HepG2 (cell line): ENCODE data around the gene PALM. TPM values are rescaled to one million over a fixed set of nuclear protein-coding genes. Genes with fewer than 3 reads are reported as not detected.

Experiments
- CEBPB ChIP-seq: IDR thresholded peaks from 2 replicates; pipeline ENCODE4 v1.6.1; 2011; ENCODE audit warnings: low read depth, low read length, improper control_type of control experiment, borderline replicate concordance
- EEA1 ChIP-seq: sonication (generic); formaldehyde crosslinking; IDR thresholded peaks from 2 replicates; pipeline ENCODE4 v1.5.1; 2020; ENCODE audit warnings: mild to moderate bottlenecking, missing genetic modification reagents, borderline replicate concordance
- ELF4 ChIP-seq: sonication (generic); formaldehyde crosslinking; IDR thresholded peaks from 2 replicates; pipeline ENCODE4 v1.5.0; 2020; ENCODE audit warnings: missing genetic modification reagents, mild to moderate bottlenecking, moderate library complexity, borderline replicate concordance
- GTF3A ChIP-seq: sonication (generic); formaldehyde crosslinking; conservative IDR thresholded peaks from 2 replicates; pipeline ENCODE4 v1.4.0; 2020; ENCODE audit warnings: mild to moderate bottlenecking, missing genetic modification reagents
- KDM4B ChIP-seq: sonication (generic); formaldehyde crosslinking; IDR thresholded peaks from 2 replicates; pipeline ENCODE4 v1.4.0; 2020; ENCODE audit warnings: missing genetic modification reagents
- MAFK ChIP-seq, 2 experiments: IDR thresholded peaks in 1 of 2; conservative IDR thresholded peaks in 1 of 2; 2 replicates each; pipeline ENCODE4 v1.6.1; 2011; ENCODE audit warnings: improper control_type of control experiment in 2 of 2, low read length in 2 of 2
- MEF2D ChIP-seq: sonication (generic); formaldehyde crosslinking; IDR thresholded peaks from 2 replicates; pipeline ENCODE4 v1.5.1; 2020; ENCODE audit warnings: mild to moderate bottlenecking, missing genetic modification reagents
- NFIB ChIP-seq: sonication (generic); formaldehyde crosslinking; IDR thresholded peaks from 2 replicates; pipeline ENCODE4 v1.9.0; 2021; ENCODE audit warnings: missing genetic modification reagents, mild to moderate bottlenecking, borderline replicate concordance
- SPEN ChIP-seq: sonication (generic); formaldehyde crosslinking; IDR thresholded peaks from 2 replicates; pipeline ENCODE4 v1.5.1; 2020; ENCODE audit warnings: low read depth, mild to moderate bottlenecking, missing genetic modification reagents
- STAG1 ChIP-seq: sonication (generic); formaldehyde crosslinking; IDR thresholded peaks from 2 replicates; pipeline ENCODE4 v1.4.0; 2020; ENCODE audit warnings: missing genetic modification reagents
- ZKSCAN8 ChIP-seq: IDR thresholded peaks from 2 replicates; pipeline ENCODE4 v1.6.1; 2016; ENCODE audit warnings: borderline replicate concordance, missing genetic modification reagents, missing compliant biosample characterization
- ZNF230 ChIP-seq: sonication (generic); formaldehyde crosslinking; IDR thresholded peaks from 2 replicates; pipeline ENCODE4 v1.4.0; 2020; ENCODE audit warnings: mild to moderate bottlenecking, missing genetic modification reagents
- ZNF3 ChIP-seq: IDR thresholded peaks from 2 replicates; pipeline ENCODE4 v1.7.0; 2017; ENCODE audit warnings: inconsistent platforms
- ZNF572 ChIP-seq: sonication (generic); formaldehyde crosslinking; IDR thresholded peaks from 2 replicates; pipeline ENCODE4 v1.5.1; 2020; ENCODE audit warnings: mild to moderate bottlenecking, missing genetic modification reagents
- ZNF614 ChIP-seq: IDR thresholded peaks from 2 replicates; pipeline ENCODE4 v1.6.1; 2018; ENCODE audit warnings: missing biosample characterization, missing genetic modification reagents, inconsistent platforms, borderline replicate concordance
- ZNF816 ChIP-seq: sonication (generic); formaldehyde crosslinking; IDR thresholded peaks from 2 replicates; pipeline ENCODE4 v1.8.0; 2022; ENCODE audit warnings: missing genetic modification reagents, mild to moderate bottlenecking, borderline replicate concordance
- ZNF850 ChIP-seq: sonication (generic); formaldehyde crosslinking; conservative IDR thresholded peaks from 2 replicates; pipeline ENCODE4 v1.9.0; 2021; ENCODE audit warnings: mild to moderate bottlenecking, missing genetic modification reagents
- polyA plus RNA-seq, 8 experiments: library from polyadenylated mRNA; depleted of rRNA in 3 of 8; stranded (reverse) in 7 of 8; unstranded in 1 of 8; fragments of >200 nt; fragmentation: Illumina TruSeq in 4 of 8; extraction: Trizol in 4 of 8; gene quantifications; 2 replicates each; pipeline versions ENCODE4 v1.2.1 to v1.2.3, GENCODE V29; 2011 to 2016; ENCODE audit warnings: low read depth in 4 of 8, missing spikeins in 1 of 8, mixed read lengths in 1 of 8; ENCODE audit not compliant: insufficient read depth in 1 of 8
- total RNA-seq, 5 experiments: library from RNA; depleted of rRNA; stranded (reverse); fragments of >200 nt; fragmentation: Illumina TruSeq; extraction: Trizol; gene quantifications; 2 replicates each; pipeline ENCODE4 v1.2.3, GENCODE V29; 2016; ENCODE audit warnings: low read depth in 1 of 5
- TF ChIP-seq, protein P1 (sequence below): sonication (generic); formaldehyde crosslinking; IDR thresholded peaks from 2 replicates; pipeline ENCODE4 v1.4.0; 2020; ENCODE audit warnings: missing genetic modification reagents
- TF ChIP-seq, protein P2 (sequence below): IDR thresholded peaks from 2 replicates; pipeline ENCODE4 v1.6.1; 2016; ENCODE audit warnings: low read depth
- TF ChIP-seq, protein P3 (sequence below): sonication (generic); formaldehyde crosslinking; IDR thresholded peaks from 2 replicates; pipeline ENCODE4 v1.4.0; 2020; ENCODE audit warnings: missing genetic modification reagents
- TF ChIP-seq, protein P4 (sequence below): IDR thresholded peaks from 2 replicates; pipeline ENCODE4 v1.6.1; 2016; ENCODE audit warnings: low read depth, borderline replicate concordance
- TF ChIP-seq, protein P5 (sequence below): sonication (generic); formaldehyde crosslinking; IDR thresholded peaks from 2 replicates; pipeline ENCODE4 v1.9.0; 2021; ENCODE audit warnings: missing genetic modification reagents, borderline replicate concordance
- TF ChIP-seq, protein P6 (sequence below): sonication (generic); formaldehyde crosslinking; IDR thresholded peaks from 2 replicates; pipeline ENCODE4 v1.4.0; 2020; ENCODE audit warnings: mild to moderate bottlenecking, low read depth, missing genetic modification reagents

The PALM gene
- total and polyA plus RNA-seq, 2 of the 13 experiments (the other 11 are each of a cell fraction or from before 2014, with no cell fraction given): 4.0 to 9.7 TPM

DNA sequence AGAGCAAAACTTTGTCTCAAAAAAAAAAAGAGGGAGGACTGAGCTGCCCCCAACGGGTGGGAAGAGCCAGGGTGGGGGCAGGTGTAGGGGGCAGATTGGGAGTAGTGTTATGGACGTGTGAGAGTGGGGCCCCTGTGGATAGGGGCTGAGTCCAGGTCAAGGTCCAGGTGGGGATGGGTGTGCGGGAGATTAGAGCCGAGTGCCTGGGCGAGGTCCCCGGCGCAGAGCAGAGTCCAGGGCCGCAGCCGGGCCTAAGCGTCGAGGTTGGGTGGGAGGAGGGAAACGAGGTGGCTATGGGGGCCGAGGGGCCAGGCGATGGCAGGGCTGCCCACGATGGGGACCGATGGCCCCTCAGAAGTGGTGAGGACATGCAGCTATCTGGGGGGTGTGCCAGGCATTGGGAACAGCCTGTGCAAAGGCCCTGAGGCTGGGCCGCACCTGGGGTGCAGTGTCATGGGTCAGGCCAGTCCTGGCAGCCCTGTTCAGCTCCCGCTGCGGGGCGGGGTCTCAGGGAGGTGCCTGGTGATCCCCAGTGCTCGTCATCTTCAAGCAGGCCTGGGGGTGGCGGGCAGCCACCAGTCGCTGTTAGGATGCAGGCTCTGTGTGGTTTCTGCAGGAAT lies 29.9 kb downstream of the PALM start (continued):
- TF ChIP-seq, protein P1, sequence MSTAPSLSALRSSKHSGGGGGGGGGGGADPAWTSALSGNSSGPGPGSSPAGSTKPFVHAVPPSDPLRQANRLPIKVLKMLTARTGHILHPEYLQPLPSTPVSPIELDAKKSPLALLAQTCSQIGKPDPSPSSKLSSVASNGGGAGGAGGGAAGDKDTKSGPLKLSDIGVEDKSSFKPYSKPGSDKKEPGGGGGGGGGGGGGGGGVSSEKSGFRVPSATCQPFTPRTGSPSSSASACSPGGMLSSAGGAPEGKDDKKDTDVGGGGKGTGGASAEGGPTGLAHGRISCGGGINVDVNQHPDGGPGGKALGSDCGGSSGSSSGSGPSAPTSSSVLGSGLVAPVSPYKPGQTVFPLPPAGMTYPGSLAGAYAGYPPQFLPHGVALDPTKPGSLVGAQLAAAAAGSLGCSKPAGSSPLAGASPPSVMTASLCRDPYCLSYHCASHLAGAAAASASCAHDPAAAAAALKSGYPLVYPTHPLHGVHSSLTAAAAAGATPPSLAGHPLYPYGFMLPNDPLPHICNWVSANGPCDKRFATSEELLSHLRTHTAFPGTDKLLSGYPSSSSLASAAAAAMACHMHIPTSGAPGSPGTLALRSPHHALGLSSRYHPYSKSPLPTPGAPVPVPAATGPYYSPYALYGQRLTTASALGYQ (CRISPR knock-in tag): peak; percentile 73; the same call in 1 of the 2 replicates
- TF ChIP-seq ZNF816 (CRISPR knock-in tag) (peak; percentile 26; the same call in 1 of the 2 replicates), MAFK (conservative IDR thresholded peaks at IDR 0.05 in 1 of 2, IDR thresholded peaks at IDR 0.05 in 1 of 2; ENCODE audit: low read length in 2 of 2) (peak in 1 of 2 experiments; percentile 46; a peak in 2 of 4 replicates), EEA1 (peak; percentile 42; the same call in 1 of the 2 replicates), ZKSCAN8 (peak; percentile 93; the same call in 1 of the 2 replicates), ZNF850 (CRISPR knock-in tag) (no peak), KDM4B (CRISPR knock-in tag) (peak; percentile 87), SPEN (CRISPR knock-in tag) (peak; percentile 66), ZNF230 (CRISPR knock-in tag) (peak; percentile 75), ZNF3 (CRISPR knock-in tag) (no peak), ZNF614 (CRISPR knock-in tag) (peak; percentile 78; the same call in 1 of the 2 replicates), STAG1 (CRISPR knock-in tag) (no peak), GTF3A (CRISPR knock-in tag) (no peak), MEF2D (CRISPR knock-in tag) (peak; percentile 80; the same call in 1 of the 2 replicates), CEBPB (no peak), NFIB (CRISPR knock-in tag) (no peak), ELF4 (CRISPR knock-in tag) (no peak), ZNF572 (CRISPR knock-in tag) (no peak)
- TF ChIP-seq, protein P2, sequence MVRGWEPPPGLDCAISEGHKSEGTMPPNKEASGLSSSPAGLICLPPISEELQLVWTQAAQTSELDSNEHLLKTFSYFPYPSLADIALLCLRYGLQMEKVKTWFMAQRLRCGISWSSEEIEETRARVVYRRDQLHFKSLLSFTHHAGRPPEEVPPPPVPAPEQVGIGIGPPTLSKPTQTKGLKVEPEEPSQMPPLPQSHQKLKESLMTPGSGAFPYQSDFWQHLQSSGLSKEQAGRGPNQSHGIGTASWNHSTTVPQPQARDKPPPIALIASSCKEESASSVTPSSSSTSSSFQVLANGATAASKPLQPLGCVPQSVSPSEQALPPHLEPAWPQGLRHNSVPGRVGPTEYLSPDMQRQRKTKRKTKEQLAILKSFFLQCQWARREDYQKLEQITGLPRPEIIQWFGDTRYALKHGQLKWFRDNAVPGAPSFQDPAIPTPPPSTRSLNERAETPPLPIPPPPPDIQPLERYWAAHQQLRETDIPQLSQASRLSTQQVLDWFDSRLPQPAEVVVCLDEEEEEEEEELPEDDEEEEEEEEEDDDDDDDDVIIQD (CRISPR knock-in tag): peak; percentile 73; the same call in 1 of the 2 replicates
- TF ChIP-seq, protein P3, sequence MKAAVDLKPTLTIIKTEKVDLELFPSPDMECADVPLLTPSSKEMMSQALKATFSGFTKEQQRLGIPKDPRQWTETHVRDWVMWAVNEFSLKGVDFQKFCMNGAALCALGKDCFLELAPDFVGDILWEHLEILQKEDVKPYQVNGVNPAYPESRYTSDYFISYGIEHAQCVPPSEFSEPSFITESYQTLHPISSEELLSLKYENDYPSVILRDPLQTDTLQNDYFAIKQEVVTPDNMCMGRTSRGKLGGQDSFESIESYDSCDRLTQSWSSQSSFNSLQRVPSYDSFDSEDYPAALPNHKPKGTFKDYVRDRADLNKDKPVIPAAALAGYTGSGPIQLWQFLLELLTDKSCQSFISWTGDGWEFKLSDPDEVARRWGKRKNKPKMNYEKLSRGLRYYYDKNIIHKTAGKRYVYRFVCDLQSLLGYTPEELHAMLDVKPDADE (CRISPR knock-in tag): no peak
- TF ChIP-seq, protein P4, sequence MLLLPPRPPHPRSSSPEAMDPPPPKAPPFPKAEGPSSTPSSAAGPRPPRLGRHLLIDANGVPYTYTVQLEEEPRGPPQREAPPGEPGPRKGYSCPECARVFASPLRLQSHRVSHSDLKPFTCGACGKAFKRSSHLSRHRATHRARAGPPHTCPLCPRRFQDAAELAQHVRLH (CRISPR knock-in tag): peak; percentile 67; the same call in 1 of the 2 replicates
- TF ChIP-seq, protein P5, sequence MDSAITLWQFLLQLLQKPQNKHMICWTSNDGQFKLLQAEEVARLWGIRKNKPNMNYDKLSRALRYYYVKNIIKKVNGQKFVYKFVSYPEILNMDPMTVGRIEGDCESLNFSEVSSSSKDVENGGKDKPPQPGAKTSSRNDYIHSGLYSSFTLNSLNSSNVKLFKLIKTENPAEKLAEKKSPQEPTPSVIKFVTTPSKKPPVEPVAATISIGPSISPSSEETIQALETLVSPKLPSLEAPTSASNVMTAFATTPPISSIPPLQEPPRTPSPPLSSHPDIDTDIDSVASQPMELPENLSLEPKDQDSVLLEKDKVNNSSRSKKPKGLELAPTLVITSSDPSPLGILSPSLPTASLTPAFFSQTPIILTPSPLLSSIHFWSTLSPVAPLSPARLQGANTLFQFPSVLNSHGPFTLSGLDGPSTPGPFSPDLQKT (CRISPR knock-in tag): no peak
- TF ChIP-seq, protein P6, sequence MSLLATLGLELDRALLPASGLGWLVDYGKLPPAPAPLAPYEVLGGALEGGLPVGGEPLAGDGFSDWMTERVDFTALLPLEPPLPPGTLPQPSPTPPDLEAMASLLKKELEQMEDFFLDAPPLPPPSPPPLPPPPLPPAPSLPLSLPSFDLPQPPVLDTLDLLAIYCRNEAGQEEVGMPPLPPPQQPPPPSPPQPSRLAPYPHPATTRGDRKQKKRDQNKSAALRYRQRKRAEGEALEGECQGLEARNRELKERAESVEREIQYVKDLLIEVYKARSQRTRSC (CRISPR knock-in tag): no peak
